Measurements from ENCODE around the gene GNAS-AS1. TPM values are rescaled to one million over a fixed set of nuclear protein-coding genes. Genes with fewer than 3 reads are reported as not detected.
A peak's percentile ranks its signal among the peaks of the same experiment; 100 is the strongest.

The GNAS-AS1 gene
- total RNA-seq, 1 donor from 2014 or later = 1.4 TPM

DNA sequence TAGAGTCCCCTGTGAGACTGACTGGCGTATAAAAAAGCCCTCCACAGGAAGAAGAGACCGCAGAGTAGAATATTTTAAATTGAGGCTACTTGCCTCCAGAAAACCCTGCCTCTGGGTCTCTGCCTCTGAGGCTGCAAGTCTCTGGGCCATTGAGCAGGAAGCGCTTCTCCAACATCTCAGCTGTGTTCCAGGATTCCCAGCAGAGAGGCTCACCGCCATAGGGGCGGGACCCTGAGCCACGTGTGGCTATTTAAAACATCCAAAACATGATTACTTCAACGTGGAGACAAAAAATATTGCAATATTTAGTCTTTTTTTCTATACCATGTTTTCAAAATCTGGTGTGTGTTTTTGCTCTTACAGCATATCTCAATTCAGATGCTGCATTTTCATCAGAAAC lies 59.4 kb downstream of the GNAS-AS1 start:
- Mint-ChIP-seq H3K27ac (no peak overlapping the region), H3K4me3 (no peak overlapping the region), H3K36me3 (ENCODE audit: low read depth) (no peaks in the 10 kb centered on the region), H3K4me1 (no peaks in the 10 kb centered on the region), H3K9me3 (no peaks in the 10 kb centered on the region), H3K27me3 (peaks cover 16% of the 10 kb centered on the region)
- no peak for ATAC-seq (ENCODE audit: low read depth)
- ChIA-PET CTCF (no interaction called here), POLR2A (no interaction called here)
- intact Hi-C loops (cut with micrococcal nuclease) = no loop called here
- no peak for DNase-seq
- TF ChIP-seq, protein P1, sequence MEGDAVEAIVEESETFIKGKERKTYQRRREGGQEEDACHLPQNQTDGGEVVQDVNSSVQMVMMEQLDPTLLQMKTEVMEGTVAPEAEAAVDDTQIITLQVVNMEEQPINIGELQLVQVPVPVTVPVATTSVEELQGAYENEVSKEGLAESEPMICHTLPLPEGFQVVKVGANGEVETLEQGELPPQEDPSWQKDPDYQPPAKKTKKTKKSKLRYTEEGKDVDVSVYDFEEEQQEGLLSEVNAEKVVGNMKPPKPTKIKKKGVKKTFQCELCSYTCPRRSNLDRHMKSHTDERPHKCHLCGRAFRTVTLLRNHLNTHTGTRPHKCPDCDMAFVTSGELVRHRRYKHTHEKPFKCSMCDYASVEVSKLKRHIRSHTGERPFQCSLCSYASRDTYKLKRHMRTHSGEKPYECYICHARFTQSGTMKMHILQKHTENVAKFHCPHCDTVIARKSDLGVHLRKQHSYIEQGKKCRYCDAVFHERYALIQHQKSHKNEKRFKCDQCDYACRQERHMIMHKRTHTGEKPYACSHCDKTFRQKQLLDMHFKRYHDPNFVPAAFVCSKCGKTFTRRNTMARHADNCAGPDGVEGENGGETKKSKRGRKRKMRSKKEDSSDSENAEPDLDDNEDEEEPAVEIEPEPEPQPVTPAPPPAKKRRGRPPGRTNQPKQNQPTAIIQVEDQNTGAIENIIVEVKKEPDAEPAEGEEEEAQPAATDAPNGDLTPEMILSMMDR (IDR thresholded peaks at IDR 0.05) = no peak

DNA sequence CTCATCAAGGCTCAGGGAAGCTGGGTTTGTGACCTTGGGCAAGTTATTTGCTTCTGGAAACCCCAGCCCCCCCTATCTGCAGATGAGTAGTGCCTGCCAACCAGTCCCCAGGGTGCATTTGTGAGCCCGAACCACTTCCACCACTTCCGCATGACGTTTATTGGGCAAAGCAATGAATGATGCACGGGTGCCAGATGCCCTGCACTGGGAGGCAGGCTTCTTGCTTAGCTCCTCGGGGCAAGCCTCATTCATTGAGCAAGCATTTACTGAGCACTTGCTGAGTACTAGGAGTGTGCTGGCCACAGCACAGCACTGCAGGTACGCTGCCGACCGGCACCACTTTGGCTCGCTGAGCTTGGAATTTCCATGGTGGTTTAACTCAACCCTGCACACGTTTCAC lies 60.2 kb downstream of the GNAS-AS1 start:
- CTCF ChIA-PET = no interaction called here
- ATAC-seq (ENCODE audit: low read depth) = peak; percentile 34
- Mint-ChIP-seq H3K36me3 (ENCODE audit: low read depth) (no peaks in the 10 kb centered on the region), H3K27me3 (peaks cover 18% of the 10 kb centered on the region), H3K4me1 (no peaks in the 10 kb centered on the region), H3K9me3 (no peaks in the 10 kb centered on the region), H3K4me3 (no peak overlapping the region), H3K27ac (no peak overlapping the region)
- intact Hi-C loops (cut with micrococcal nuclease) = no loop called here
- POLR2A ChIA-PET = no interaction called here
- no peak for DNase-seq
- TF ChIP-seq, protein P1 (IDR thresholded peaks at IDR 0.05) = no peak

DNA sequence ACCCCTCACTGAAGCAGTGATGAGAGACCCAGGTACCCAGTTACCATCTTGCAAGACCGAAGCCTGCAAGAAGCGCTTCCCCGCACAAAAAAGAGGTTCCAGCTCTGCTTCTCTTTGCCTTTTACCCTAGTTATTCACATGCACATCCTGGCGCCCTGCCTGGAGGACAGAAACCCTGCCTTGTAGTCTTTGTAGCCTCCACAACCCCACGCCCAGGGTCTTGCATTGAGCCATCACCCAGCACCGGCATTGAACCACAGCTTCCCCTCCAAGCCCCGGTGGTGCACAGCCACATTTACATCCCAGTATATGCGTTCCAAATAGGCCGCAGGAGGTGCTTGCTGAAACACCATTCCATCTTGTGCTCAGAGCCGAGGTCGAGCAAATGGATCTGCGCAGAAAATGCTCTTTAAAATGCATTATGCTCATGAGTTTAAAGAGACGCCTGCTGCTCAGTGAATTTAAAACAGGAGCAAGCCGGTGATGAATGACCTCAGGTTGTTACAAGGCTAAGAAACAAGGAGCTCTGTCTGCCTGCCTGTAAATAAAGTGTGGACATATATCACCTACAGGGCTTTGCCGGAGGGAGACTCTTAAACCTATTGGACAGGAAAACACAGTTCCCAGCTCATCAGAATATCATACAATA lies 61.7 kb downstream of the GNAS-AS1 start:
- H3K4me1 Mint-ChIP-seq = no peaks in the 10 kb centered on the region
- POLR2A ChIA-PET = no interaction called here

GRCh38 chr20:58787211-58788005 lies 63.3 kb downstream of the GNAS-AS1 start:
- no peak for ATAC-seq (ENCODE audit: low read depth)
- Mint-ChIP-seq H3K27ac (no peak overlapping the region), H3K9me3 (no peaks in the 10 kb centered on the region), H3K27me3 (peaks cover 28% of the 10 kb centered on the region), H3K36me3 (ENCODE audit: low read depth) (no peaks in the 10 kb centered on the region), H3K4me1 (no peaks in the 10 kb centered on the region), H3K4me3 (no peak overlapping the region)
- ChIA-PET CTCF (no interaction called here), POLR2A (no interaction called here)
- intact Hi-C loops (cut with micrococcal nuclease) = no loop called here
- TF ChIP-seq, protein P1 (IDR thresholded peaks at IDR 0.05) = no peak
- no peak for DNase-seq

More for the DNA sequence above, 61.7 kb downstream of the GNAS-AS1 start:
- intact Hi-C loops (cut with micrococcal nuclease) = no loop called here
- ATAC-seq (ENCODE audit: low read depth) (no peak), DNase-seq (no peak)
- TF ChIP-seq, protein P1 (IDR thresholded peaks at IDR 0.05) = no peak
- no peak overlapping the region for H3K4me3 Mint-ChIP-seq
- CTCF ChIA-PET = no interaction called here
- peaks cover 26% of the 10 kb centered on the region for H3K27me3 Mint-ChIP-seq
- H3K36me3 Mint-ChIP-seq (ENCODE audit: low read depth) = no peaks in the 10 kb centered on the region
- H3K27ac Mint-ChIP-seq = no peak overlapping the region
- no peaks in the 10 kb centered on the region for H3K9me3 Mint-ChIP-seq

GRCh38 chr20:58784321-58785074 lies 66.2 kb downstream of the GNAS-AS1 start:
- Mint-ChIP-seq H3K9me3 (no peaks in the 10 kb centered on the region), H3K4me3 (no peak overlapping the region), H3K27ac (no peak overlapping the region), H3K36me3 (ENCODE audit: low read depth) (no peaks in the 10 kb centered on the region), H3K4me1 (no peaks in the 10 kb centered on the region), H3K27me3 (peaks cover 36% of the 10 kb centered on the region)
- ChIA-PET POLR2A (interaction anchor here (0.5 kb wide), 1 partner anchor 93 kb away, joined by 13 read pairs; no protein-coding TSS in a partner anchor), CTCF (no interaction called here)
- no peak for ATAC-seq (ENCODE audit: low read depth)
- intact Hi-C loops (cut with micrococcal nuclease) = no loop called here
- no peak for DNase-seq
- TF ChIP-seq, protein P1 (IDR thresholded peaks at IDR 0.05) = no peak

Data from activated B cell treated with CpG ODN at 0.5 μM for 24 hours (primary cell).